ENCODE results near the gene FOXP1. TPM values are rescaled to one million over a fixed set of nuclear protein-coding genes. Genes with fewer than 3 reads are reported as not detected.

The FOXP1 gene
- total RNA-seq, 1 experiment from 2014 or later, result 75.3 TPM

GRCh38 chr3:71587958-71588357 lies 4.4 kb upstream of the FOXP1 start:
- Histone ChIP-seq H2BK120ac (ENCODE audit: low read depth, low read length, poor library complexity, severe bottlenecking) (no peak overlapping the region), H3K14ac (ENCODE audit: insufficient read depth, low read length) (no peak overlapping the region), H3K23ac (ENCODE audit: insufficient read length, low read depth, low read length) (no peak overlapping the region), H3K79me1 (ENCODE audit: insufficient read depth, low read depth, low read length, poor library complexity, severe bottlenecking) (no peaks in the 10 kb centered on the region), H3K79me2 (ENCODE audit: insufficient read depth, low read length) (no peaks in the 10 kb centered on the region), H2BK20ac (ENCODE audit: low read depth, low read length, poor library complexity, severe bottlenecking) (no peak overlapping the region), H3K9me3 (ENCODE audit: control insufficient read depth, low read depth, low read length) (no peaks in the 10 kb centered on the region), H3K56ac (ENCODE audit: insufficient read length, low read depth, low read length) (no peak overlapping the region), H4K8ac (replicated peaks; ENCODE audit: insufficient read length, low read depth, low read length) (no peak overlapping the region), H4K5ac (ENCODE audit: insufficient read length, low read depth, low read length) (no peak overlapping the region), H3T11ph (ENCODE audit: low read length) (no peak overlapping the region), H3K4me2 (ENCODE audit: insufficient read depth, insufficient read length, low read length) (no peak overlapping the region), H3K23me2 (ENCODE audit: insufficient read length, low read depth, low read length, poor library complexity, severe bottlenecking) (peaks cover 9% of the 10 kb centered on the region), H3K4me1 (ENCODE audit: insufficient read depth, low read length) (no peaks in the 10 kb centered on the region), H3K18ac (ENCODE audit: insufficient read length, low read depth, low read length) (no peak overlapping the region), H2AK5ac (ENCODE audit: insufficient read length, low read length) (no peak overlapping the region), H3K9ac (ENCODE audit: extremely low read depth, insufficient read length, low read length) (no peak overlapping the region), H2BK12ac (ENCODE audit: insufficient read length, low read depth, low read length) (no peak overlapping the region), H2AFZ (ENCODE audit: low read length) (no peak overlapping the region), H3K4ac (ENCODE audit: low read depth, low read length) (no peak overlapping the region), H2BK5ac (ENCODE audit: insufficient read length, low read length) (no peak overlapping the region), H3K27me3 (ENCODE audit: insufficient read depth, low read length) (no peaks in the 10 kb centered on the region), H4K20me1 (ENCODE audit: control insufficient read depth, insufficient read depth, insufficient read length) (no peaks in the 10 kb centered on the region), H2BK15ac (ENCODE audit: low read depth, low read length) (no peak overlapping the region), H3K27ac (ENCODE audit: insufficient read length, low read depth, low read length) (no peak overlapping the region), H4K91ac (ENCODE audit: insufficient read length, low read depth, low read length) (no peak overlapping the region)
- Mint-ChIP-seq H3K4me3 (no peak overlapping the region), H3K27ac (no peak overlapping the region), H3K36me3 (ENCODE audit: insufficient read depth in 1 of 3, low read depth in 3 of 3) (peaks cover 0 to 12% (median 0%) of the 10 kb centered on the region in 3 experiments; a peak in 4 of 7 replicates), H3K4me1 (peaks cover 9 to 19% of the 10 kb centered on the region in 2 experiments; a peak in 3 of 4 replicates), H3K27me3 (ENCODE audit: low read depth) (peaks cover 2% of the 10 kb centered on the region; the same call in 1 of the 2 replicates), H3K9me3 (peaks cover 4 to 5% of the 10 kb centered on the region in 2 experiments; a peak in 4 of 5 replicates)
- DNase-seq, result no peak
- TF ChIP-seq, protein P1, sequence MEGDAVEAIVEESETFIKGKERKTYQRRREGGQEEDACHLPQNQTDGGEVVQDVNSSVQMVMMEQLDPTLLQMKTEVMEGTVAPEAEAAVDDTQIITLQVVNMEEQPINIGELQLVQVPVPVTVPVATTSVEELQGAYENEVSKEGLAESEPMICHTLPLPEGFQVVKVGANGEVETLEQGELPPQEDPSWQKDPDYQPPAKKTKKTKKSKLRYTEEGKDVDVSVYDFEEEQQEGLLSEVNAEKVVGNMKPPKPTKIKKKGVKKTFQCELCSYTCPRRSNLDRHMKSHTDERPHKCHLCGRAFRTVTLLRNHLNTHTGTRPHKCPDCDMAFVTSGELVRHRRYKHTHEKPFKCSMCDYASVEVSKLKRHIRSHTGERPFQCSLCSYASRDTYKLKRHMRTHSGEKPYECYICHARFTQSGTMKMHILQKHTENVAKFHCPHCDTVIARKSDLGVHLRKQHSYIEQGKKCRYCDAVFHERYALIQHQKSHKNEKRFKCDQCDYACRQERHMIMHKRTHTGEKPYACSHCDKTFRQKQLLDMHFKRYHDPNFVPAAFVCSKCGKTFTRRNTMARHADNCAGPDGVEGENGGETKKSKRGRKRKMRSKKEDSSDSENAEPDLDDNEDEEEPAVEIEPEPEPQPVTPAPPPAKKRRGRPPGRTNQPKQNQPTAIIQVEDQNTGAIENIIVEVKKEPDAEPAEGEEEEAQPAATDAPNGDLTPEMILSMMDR (conservative IDR thresholded peaks at IDR 0.05), result no peak
- no CpG with 5 or more reads among the region's 3 CpGs for WGBS (ENCODE audit: extremely low coverage, insufficient read length, low lambda C conversion rate)

Measured in H9 (cell line).